Eye (tissue), 1 donor: ENCODE data around the gene APRT.
A peak's percentile ranks its signal among the peaks of the same experiment; 100 is the strongest.
"Not testable (repeated sequence)": the region's sequence is repeated elsewhere in the genome, so short reads cannot be mapped to it uniquely, and the experiment has no call there.

Experiments
- DNase-seq: peaks from one replicate; pipeline ENCODE4 v3.0.0-alpha.2; 2015

Gene APRT

DNA sequence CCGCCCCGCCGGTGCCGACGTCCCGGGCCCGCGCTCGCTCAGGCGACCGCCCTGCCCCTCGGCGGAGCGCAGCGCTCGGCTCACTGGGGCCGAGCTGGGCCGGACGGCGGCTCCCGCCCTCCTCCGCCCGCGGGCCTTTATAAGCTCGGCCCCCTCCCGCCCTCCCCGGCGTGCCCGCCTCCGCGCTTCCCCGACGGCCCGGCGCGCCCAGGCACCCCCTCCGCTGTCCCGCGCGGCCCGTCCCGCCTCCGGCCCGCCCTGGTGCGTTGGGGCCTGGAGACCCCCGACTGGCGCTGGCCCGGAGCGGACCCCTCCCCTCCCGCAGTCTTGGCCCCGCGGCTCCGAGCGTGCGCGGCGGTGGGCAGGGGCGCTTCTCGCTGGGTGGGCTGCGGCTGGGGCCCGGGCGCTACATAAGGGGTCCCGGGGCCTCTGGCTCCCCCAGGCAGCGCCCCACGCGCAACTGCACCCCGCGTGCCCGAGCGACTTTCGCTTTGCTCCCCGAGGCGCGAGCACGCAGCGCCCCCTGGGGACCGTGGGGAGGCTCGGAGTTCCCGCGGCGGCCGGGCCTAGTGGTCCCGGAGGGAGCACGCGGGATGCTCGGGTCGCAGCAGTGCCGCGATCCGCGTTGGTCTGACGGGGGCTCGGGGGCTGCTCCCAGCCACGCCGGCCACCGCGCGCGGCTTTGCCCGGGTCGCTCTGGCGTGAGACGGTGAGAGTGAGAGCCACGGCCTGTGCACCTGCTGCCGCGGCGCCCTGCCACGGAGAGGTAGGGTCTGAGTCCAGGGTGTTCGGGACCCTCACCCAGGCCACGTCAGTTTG lies 26.4 kb downstream of the APRT start, which contains the start of gene PIEZO1:
TSS of gene PIEZO1 (minus strand) at position 115 of the 819 bp plus-strand sequence. CDS start 256 bp downstream, outside the sequence.
- peak; percentile 75 for DNase-seq

DNA sequence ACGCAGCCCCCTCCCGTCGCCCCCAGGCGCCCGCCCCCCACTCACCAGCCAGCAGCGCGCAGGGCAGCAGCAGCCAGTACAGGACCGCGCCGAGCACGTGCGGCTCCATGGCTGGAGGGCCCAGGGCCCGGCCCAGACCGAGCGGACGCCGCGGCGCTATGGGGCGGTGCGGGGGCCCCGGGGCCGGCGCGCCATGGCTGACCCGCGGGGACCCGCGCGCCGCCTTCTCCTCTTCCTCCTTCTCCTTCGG lies 26.9 kb downstream of the APRT start:
- no peak for DNase-seq

DNA sequence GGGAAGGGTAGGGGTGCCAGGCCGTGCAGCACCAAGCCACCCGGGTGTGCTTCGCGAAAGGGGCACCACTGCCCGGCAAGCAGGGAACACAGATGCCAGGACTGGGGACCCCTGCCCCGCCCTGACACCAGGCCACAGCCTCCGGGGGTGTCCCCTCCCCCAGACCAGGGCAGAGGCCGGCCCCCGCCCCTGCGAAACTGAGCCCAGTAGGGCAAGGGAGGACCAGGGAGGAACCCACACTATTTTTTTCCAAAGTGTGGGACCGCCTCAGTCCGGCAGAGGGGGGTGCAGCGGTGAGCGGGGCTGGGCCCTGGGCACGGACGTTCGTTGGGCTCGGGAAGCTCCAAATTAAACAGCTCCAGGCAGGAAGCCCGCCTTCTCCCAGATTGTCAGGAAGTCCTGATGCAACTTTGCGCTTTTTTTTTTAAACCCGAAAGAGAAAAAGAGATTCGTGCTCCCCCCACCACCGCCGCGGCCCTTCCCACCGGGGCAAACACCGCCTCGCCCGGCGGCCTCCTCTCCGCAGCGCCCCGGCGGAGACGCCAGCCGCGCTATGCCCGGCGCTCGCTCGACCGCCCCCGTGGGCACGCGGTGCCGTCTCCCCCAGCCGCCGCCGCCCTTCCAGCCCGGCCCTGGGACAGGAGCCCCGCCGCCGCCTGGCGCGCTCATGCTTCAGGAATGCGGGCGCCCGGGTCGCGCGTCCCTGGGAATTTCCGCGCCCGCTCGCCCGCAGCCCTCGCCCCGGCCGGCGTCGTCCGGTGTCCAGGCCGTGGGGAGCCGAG lies 27.5 kb downstream of the APRT start:
- peak; percentile 80 for DNase-seq

DNA sequence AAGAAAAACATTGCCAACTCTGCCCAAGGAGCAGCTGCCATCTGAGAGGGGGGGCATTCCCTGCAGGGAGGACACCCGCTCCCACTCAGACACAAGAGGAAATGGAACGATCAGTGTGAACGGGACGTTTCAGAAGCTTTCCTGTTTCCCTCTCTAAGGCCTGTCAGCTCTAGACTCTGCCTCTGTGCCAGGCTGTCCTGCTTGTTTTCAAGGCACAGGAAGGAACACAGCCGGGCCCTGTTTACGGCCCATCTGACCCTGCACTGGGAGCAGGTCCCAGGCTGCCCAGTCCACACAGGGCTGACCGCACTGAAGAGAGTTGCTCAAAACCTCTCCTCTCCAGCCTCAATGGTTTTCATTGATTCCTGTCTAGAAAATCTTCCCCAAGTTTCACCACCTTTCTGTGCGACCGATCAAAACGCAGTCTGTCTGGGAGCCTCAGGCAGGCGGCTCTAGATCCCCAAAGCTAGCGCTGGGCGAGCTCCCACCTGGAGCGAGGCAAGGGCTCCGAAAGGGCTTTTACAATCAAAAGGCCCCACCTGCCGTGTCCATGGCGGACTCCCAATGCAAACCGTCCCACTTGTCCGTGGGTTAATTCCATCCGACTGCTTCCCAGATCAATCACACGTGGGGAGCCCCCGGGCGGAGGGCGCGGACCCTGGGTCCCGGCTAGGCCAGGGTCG lies 28.2 kb downstream of the APRT start:
- no peak for DNase-seq

DNA sequence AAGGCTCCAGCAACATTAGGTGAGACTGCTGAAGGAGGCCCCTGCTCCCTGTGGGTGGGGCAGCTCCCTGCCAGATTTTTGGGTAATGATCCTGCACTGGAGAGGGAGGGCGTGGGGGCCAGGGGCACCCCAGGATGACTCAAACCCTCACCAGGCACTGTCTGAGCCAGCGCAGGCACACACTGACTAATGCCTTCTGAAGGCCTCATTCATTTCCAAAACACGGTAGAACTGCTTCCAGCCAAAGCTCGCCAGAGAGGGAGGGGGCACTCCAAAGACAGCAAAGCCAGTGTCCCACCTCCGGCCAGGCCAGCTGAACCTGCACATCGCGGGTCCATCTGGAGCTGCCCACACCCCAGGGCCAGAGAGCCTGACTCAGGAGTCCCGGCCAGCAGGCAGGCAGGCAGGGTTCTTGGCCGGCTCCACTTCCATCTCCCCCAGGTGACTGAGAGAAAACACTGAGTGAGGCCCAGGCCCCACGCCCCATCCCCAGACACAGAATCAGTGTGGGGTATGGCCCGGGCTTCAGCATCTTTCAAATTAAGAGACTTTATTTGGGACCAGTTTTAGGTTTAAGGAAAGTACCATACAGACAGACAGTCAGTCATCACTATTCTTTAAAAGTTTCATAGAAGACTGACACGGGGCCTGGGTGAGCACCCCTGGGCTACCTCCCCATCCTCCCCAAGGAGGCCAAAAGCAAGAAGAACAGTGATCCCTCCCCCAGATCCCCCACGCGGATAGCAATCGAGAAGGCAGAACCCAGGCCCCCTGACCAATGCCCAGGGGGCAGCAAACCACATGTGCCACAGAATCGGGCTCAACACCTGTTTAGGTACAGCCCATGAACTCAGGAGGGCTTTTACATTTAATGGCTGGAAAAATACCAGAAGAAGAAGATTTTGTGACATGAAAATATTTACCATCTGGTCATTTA lies 29.0 kb downstream of the APRT start:
- no peak for DNase-seq

DNA sequence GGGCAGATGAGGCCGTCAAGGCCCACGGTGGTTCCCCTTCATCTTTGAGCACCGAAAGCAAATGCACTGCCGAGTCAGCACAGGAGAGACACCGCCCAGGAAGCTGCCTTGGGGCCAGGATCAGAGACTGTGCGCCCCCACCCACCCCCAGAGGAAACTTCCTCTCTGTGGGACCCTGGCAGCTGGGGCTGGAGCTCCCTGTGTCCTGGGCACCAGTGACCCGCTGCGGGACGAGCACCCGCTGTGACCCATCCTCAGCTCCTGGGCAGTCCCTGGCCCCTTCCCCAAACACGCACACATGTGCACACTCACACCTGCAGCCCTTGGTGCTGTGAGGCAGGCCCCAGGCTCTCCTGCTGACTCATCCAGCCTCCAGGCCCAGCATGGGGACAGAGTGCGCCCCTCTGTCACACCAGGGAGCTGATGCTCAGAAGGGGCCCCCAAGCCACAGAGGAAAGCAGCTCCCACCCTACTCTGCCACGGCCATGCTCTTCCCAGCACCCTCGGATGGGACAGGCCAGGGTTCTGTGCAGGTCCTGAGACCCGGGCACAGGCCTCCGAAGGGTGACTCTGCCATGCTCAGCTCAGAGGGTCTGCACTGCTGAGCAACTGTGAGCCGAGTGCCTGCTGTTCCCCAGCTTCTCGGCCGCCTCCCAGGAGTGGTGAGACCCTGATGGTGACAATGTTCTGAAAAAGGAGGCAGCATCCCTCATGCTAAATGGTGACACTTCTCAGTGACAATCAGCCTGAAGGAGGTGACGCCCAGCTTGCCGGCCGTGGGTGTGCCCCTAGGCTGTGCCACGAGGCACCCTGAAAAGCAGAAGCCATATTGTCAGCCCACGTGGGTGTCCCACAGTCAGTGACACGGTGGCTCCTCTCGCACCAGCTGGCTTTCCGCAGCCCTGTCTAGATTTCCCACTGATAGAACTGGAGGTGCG lies 30.3 kb downstream of the APRT start:
- DNase-seq, result no peak

DNA sequence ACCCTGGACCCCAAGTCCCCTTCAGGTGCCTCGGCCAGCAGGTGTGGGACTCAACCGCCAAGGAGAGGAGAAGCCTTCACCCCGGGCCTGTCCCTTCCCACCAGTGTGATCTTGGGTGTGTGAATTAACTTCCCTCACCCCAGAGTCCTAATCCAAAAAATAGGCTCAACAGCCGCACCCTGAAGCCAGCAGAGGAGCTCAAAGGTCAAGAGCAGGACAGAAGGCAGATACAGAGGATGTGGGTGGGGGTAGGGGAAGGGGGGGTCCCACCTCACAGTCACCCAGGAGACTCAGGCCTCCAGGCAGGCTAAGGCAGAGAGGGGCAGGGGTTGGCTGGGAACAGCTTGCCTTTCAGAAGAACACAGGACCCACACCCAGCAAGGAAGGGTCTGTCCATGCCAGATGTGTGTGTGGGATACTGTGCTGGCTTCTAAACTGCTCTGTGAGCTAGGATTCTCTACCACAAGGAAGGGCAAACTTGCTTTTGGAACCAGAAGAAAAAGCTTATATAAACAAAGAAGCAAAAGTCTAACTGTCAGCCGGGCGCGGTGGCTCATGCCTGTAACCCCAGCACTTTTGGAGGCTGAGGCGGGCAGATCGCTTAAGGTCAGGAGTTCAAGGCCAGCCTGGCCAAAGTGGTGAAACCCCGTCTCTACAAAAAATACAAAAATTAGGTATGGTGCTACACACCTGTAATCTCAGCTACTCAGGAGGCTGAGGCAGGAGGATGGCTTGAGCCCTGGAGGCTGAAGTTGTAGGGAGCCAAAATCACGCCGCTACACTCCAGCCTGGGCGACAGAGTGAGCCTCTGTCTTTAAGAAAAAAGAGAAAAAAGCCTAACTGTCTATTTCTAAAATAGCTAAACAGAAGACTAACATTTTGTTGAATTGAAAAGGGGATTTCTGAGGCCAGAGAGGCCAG lies 31.3 kb downstream of the APRT start:
- no peak for DNase-seq

DNA sequence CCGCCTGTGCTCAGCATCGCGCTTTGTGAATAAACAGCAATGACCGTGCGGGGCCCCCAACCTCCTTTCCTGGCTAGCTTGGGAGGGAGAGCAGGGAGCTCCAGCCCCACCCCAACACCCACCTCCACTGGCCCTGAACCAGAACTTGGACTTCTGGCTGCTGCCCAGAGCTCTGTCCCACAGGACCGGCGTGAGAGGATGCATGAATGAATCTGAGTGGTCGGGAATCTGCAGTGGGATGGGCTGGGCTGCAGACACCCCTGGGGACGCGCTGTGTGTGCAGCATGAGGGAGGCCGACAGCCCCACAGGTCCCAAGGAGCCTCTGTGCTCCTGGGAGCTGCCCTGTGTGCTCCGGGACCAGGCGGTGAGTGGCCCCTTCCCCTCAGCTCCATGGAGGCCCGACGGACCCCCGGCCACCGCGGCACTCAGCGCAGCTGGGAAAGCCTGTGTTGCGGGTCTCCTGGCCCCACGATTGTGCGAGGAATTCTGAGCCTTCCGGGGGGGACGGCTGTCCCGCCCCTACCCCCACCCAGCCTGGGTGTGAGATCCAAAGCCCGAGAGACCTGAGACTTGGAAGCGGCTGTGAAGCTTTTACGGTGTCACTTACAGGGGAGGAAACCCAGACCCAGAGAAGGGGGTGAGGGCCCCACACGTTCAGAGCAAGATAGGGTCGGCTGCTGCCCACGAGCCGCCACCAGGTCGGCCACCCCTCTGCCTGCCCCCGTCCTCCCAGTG lies 32.2 kb downstream of the APRT start:
- no peak for DNase-seq

DNA sequence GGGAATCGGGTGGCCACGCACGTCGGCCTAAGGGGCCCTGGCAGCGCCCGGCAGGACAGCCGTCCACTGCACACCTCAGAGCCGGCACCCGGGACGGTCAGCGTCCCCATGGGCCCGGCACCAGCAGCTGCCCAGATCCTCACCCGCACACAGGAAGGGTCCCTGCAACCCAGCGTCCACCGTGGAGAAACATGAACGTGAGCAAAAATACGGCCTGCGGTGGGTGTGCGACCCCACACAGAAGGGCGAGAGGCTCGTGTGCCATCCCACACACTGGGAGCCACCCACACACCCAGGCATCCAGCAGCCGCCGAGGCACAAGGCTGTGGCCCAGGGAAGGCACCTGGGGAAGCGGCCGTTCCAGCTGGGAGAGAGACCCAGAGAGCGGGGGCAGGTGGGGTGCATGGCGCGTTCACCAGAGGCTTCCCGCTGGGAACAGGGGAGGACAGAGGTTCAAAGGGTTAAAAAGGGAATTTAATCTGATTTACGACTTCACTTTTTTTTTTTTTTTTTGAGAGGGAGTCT lies 33.1 kb downstream of the APRT start:
- DNase-seq, result no peak

DNA sequence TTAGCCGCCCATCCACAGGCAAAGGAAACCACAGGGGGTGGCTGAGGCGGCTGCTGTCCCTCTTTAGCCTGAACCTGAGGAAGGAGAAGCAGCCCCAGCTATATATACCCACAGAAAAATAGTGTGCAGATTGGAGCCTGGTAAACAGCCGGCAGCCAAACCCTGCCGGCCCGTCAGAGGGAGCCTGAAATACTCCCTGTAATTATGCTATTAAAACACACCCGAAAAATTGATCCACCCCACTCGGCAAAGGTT lies 33.5 kb downstream of the APRT start:
- no peak for DNase-seq

DNA sequence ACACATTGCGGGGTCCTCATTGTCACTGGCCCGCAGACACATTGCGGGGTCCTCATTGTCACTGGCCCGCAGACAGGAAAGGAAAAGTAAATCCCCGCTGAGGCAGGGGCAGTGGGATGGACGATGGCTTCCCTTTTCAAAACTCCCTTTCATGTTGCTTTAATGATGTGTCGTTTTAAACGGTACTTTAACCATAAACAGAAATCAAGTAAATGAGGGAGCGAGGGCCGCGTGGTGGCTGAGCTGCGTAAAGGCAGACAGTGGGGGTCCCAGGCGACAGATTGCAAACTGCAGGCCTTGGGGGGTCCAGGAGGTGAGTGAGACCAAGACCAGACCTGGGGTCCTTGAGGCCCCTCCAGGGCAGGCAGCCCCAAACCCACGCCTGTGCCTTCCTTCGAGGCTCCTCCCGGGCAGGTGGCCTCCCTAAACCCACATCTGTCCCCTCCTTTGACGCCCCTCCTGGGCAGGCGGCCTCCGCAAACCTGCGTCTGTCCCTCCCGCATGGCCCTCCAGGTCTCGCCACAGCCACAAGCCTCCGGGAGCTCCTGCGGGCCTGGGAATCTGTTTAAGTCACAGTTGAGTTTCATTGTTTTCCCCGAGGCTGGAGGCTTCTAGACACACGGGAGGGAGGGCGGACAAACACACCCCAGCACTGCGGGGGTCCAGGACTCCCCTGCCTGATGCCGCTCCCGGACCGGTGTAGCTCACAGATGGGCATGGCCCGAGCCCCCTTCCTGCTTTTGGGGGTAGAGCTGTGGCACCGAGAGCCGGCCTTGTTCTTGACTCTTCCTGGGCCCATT lies 34.1 kb downstream of the APRT start:
- peak; percentile 67 for DNase-seq

DNA sequence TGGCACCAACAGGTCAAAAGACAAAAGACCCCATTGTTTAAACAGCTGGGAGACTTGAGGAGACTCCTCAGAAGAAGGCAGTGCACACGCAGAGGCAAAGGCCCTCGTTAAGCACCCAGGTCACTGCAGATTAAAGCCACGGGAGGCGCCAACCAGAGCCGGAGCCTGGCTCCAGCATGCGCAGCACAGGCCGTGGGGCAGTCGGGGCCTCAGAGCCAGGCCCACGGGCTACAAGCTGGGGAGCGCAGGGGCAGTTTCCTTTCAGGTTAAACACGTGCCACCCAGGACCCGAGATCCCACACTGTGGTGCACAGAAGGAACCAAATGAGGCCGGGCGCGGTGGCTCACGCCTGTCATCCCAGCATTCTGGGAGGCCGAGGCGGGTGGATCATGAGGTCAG lies 35.9 kb downstream of the APRT start:
- DNase-seq, result no peak

DNA sequence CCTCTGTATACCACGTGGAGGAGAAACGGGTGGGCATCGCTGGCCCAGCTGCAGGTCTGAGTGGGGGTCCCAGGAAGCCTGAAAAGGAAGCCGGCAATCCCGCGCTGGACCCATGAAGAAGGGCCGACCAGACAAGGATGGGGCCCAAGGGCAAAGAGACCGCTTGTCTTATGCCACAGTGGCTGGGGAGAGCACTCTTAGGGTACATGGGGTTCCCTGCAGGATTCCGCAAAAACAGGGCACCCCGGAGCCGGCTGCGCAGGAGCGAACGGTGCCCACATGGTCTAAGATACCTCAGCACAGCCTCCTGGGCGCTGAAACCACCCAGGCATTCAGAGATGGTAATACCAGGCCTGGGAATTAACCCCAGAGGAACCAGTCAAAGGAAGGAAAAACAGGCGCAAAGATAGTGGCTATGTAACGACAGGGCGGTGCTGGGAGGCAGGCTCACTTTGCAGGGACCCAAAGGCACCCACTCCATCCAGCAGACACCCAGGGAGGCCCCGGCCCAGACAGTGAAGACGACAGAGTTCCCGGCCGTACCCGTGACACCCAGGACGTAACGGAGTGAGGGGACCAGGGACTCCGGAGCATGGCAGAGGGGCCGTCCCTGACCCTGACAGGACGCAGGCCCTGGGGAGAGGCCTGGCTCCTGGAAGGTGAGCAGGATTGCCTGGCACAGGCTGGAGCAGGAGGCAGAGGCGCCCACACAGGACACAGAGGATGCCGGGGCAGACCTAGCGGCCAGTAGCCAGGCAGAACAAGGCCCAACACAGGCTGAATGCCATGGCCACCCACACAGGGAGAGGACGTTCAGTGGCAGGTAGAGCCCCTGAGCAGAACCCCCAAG lies 37.0 kb downstream of the APRT start:
- DNase-seq, result no peak

DNA sequence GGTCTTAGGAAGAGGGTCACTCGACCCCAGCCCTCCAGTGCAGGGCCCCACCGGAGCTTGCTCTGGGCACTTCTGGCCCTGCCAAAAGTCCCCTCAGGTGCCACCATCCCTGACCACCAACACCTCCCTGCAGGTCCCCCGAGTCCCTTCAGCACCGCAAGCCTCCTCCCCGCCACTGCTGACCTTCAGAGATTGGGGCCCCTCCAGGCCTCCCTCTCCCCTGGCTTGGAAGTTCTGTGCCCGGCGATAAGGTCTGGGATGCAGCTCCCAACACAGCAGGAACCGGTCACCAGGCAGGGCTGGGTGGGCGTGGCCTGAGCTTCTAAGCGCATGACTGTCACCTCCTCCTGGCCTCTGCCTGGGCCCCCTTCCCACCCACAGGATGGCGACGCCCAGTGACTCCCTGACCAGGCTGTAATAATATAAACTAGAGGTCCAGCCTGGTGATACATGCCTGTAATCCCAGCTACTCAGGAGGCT lies 37.9 kb downstream of the APRT start:
- peak; percentile 70 for DNase-seq

DNA sequence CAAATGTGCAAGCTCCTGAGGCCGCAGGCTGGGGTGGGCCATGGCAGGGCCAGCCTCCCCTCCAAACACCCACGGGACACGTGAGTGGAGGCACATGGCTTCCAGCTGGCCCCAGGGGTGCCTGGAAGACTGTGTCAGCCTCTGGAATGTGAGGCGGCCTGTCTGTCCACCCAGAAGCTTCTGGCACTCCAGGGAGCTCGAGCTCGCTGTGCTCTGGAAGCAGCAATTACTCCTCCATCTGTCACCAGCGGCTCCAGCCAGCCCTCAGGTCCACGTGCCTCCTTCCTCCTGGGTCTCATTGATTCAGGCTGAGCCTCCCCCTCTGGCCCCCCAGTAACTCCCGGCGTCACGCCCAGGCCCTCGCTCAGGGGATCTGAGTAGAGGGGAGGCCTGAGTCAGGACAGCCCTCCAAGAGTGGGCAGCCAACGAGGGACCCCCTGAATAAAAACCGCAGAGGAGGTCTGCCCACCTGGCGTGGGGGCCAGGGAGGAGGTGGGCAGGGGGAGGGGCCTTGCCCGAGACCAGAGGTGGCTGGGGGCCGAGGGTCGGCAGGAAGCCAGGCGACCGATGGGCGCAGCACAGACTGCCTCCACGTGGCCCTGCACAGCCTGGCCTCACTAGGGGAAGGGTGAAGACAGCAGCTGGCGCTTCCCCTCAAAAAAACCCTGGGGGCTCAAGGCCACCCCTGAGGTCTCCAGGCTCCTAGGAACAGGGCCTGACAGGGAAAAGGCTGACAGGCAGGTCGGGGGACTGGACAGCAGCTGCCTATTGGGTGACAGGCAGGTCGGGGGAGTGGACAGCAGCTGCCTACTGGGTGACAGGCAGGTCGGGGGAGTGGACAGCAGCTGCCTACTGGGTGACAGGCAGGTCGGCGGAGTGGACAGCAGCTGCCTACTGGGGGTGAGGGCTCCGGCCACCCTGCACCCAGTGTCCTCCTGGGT lies 38.6 kb downstream of the APRT start:
- DNase-seq, result peak; percentile 84

DNA sequence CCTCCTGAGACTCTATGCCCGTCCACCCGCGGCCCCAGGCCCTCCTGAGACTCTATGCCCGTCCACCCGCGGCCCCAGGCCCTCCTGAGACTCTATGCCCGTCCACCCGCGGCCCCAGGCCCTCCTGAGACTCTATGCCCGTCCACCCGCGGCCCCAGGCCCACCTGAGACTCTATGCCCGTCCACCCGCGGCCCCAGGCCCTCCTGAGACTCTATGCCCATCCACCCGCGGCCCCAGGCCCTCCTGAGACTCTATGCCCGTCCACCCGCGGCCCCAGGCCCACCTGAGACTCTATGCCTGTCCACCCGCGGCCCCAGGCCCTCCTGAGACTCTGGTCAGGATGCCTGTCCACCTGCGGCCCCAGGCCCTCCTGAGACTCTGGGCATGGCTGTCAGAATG lies 39.9 kb downstream of the APRT start:
- DNase-seq, result not testable (repeated sequence)
